ENCODE results near the gene SH3D21.
A peak's percentile ranks its signal among the peaks of the same experiment; 100 is the strongest.

Gene SH3D21

GRCh38 chr1:36306210-36306901 lies at the start of gene SH3D21:
SH3D21 (plus strand) TSS chr1:36306368; CDS start chr1:36306421, 53 bp downstream.
- peak; percentile 66 for DNase-seq (ENCODE audit: low spot score)

DNA sequence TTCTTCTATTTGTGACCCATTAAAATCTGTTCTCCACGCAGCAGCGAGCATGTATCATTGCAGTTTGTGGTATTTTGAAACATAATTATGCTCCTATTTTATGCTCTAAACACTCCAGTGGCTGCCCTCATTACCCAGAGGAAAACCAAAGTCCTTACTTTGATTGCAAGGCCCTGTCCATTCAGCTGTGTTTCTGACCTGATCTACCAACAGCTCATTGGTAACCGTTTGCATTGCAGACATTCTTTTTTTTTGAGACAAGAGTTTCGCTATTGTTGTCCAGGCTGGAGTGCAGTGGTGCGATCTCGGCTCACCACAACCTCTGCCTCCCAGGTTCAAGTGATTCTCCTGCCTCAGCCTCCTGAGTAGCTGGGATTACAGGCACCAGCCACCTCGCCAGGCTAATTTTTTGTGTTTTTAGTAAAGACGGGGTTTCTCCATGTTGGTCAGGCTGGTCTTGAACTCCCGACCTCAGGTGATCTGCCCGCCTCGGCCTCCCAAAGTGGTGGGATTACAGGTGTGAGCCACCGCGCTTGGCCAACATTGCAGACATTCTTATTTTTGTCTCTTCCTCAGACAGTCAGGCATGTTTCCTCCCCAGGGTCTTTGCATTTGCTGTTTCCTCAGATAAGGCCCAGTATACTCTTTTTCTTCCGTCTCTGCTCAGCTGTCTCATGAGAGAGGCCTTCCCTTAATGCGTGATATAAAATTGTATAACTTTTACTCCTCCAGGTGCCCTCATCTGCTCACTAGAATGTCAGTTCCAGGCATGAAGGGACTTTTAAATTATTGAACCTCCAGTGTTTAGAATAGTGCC lies 49.4 kb upstream of the SH3D21 start:
- peak; percentile 60 for DNase-seq (ENCODE audit: low spot score)

GRCh38 chr1:36257375-36257767 lies 48.8 kb upstream of the SH3D21 start:
- DNase-seq (ENCODE audit: low spot score): peak; percentile 28

DNA sequence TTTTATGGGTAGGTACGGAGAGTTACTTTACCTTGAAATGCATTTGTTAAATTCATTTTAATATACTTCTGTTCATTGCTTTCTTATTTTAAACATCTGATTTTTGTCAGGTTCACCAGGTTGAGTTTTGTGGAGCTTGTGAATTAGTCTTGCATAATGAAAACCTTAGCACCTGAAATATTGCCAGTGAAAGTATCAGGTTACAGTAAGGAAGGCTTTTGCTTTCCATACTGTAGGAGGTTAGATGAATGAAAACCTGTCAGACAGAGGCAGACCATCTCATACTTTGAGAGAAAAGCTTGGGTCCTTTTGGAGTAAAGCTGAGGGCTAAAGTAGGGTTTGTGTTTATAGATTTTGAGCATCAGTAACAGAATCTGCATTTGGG lies 47.2 kb upstream of the SH3D21 start:
- no peak for DNase-seq (ENCODE audit: low spot score)

DNA sequence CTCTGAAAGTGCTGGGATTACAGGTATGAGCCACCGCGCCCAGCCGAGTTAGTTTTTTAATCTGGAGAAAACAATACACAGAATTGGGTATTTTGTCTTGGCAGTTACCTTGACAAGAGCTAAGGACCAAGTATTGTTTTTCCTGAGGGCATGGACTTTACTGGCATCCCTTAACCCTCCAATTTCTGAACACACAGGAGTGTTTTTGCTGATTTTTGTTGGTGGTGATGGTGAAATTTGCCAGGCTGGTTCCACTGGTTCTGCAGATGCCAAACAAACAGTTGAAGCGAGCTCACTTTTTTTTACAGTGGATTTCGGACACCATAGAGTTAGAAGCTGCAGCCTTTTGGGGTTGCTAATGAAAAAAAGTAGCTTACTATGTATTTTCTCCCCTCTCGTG lies 37.2 kb upstream of the SH3D21 start:
- no peak for DNase-seq (ENCODE audit: low spot score)

GRCh38 chr1:36269408-36269838 lies 36.7 kb upstream of the SH3D21 start:
- DNase-seq (ENCODE audit: low spot score): no peak

DNA sequence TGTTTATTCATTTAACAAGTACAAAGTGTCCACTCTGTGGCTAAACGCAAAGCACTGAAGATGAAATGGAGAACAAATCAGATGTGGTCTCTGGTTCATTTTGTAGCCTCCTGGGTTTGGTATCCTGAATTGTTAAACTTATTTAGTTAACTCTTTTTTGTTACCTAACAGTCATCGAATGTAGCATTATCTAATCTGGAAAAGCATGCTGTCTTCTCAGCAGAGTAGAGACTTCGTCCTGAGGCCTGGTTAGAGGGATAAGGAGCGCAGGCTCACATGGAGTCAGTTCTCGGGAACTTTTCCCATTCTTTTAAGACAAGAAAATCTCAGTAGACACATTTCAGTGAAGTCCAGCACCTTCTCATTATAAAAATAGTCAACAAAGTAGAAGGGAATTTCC lies 33.1 kb upstream of the SH3D21 start:
- DNase-seq (ENCODE audit: low spot score): no peak

DNA sequence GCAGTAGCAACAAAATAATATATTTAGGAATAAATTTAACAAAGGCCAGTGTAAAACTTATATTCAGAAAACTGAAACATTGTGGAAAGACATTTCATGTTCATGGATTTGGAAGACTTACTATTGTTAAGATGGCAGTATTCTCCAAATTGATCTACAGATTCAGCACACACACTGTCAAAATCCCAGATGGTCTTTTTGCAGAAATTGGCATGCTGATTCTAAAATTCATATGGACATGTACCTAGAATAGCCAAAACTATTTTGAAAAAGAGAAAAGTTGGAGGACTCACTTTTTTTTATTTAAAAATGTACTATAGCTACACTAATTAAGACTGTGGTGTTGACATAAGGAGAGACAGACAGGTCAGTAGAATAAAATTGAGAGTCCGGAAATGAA lies 32.0 kb upstream of the SH3D21 start:
- DNase-seq (ENCODE audit: low spot score): no peak

DNA sequence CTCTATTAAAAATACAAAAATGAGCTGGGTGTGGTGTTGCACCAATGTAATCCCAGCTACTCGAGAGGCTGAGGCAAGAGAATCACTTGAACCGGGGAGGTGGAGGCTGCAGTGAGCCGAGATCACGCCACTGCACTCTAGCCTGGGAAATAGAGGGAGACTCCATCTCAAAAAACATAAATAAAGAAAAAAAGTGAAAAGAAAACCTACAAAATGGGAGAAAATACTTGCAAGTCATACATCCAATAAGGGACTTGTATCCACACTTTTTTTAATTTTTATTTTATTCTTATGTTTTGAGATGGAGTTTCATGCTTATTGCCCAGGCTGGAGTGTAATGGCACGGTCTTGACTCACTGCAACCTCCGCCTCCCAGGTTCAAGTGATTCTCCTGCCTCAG lies 29.5 kb upstream of the SH3D21 start:
- DNase-seq (ENCODE audit: low spot score): no peak

DNA sequence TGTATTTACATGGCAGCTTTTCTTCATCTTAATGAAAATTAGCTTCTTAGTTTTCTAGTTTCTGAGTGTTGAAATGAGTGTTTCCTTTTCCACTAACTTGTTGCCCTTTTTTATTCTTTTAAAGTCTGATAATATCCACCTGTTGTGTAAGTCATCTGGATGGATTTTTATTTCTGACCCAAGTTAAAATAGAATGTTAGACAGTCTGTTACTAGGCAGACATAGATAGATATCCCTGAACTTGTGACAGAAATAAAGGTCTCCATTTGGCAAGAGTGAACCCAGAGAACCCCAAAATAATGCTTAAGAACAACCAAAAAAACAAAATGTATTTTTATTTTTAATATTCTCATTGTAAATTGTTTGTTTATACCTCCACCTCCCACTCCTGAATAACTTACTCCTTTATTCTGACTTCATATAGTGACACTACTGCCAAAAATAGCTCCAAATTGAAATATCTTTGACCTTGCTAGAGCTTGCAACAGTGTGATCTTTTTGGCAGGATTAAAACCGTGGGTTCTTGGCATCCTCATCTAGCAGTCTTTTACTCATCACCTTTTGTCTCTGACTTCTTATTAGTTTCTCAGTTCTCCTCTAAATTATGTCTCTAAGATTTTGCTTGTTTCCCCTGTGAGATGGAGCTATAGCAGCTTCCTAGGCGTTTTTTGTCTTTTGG lies 26.9 kb upstream of the SH3D21 start:
- DNase-seq (ENCODE audit: low spot score): no peak

DNA sequence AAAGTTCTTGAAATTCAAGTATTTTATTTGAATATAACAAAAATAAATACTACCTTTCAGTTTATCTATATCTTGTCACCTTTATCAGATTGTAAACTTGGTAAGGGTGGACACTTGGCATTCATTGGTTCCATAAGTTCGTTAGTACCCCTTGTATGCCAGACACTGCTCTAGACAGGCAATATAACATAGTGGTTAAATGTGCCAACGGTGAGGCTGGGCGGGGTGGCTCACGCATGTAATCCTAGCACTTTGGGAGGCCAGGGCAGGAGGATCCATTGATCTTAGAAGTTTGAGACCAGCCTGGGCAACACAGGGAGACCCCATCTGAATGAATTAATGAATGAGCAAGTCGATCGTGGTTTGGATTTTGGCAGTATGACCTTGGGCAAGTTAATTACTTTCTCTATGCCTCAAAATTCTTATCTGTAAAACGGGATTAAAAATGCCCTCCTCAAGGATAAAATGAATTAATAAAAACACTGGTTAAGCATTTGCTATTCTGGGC lies 26.3 kb upstream of the SH3D21 start:
- no peak for DNase-seq (ENCODE audit: low spot score)

- DNase-seq (ENCODE audit: low spot score): no peak
Measured at GRCh38 chr1:36284061-36284460, 22.1 kb upstream of the SH3D21 start.

DNA sequence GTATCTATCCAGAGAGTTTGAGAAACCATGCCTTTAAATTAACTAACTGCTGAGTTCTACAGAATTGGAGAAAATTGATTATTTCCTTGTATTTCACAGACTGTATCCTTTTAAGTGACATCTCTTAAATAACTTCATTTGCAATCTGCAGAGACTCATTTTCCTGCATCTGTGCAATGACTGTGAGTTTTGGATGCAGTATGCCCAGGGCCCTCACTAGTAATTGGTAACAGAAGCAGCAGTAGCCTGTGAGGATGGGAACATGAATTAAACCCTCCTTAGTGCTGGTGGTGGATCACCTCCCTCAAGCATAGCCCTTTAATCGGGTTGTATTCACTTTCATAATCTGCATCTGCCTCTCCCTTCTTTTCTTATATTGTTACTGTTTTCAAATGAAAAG lies 21.7 kb upstream of the SH3D21 start:
- no peak for DNase-seq (ENCODE audit: low spot score)

GRCh38 chr1:36285443-36286101 lies 20.6 kb upstream of the SH3D21 start:
- peak; percentile 83 for DNase-seq (ENCODE audit: low spot score)

DNA sequence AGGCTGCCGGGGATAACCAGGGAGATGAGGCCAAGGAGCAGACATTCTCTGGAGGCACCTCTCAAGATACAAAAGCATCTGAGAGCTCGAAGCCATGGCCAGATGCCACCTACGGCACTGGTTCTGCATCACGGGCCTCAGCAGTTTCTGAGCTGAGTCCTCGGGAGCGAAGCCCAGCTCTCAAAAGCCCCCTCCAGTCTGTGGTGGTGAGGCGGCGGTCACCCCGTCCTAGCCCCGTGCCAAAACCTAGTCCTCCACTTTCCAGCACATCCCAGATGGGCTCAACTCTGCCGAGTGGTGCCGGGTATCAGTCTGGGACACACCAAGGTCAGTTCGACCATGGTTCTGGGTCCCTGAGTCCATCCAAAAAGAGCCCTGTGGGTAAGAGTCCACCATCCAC lies 19.4 kb upstream of the SH3D21 start:
- DNase-seq (ENCODE audit: low spot score): no peak

DNA sequence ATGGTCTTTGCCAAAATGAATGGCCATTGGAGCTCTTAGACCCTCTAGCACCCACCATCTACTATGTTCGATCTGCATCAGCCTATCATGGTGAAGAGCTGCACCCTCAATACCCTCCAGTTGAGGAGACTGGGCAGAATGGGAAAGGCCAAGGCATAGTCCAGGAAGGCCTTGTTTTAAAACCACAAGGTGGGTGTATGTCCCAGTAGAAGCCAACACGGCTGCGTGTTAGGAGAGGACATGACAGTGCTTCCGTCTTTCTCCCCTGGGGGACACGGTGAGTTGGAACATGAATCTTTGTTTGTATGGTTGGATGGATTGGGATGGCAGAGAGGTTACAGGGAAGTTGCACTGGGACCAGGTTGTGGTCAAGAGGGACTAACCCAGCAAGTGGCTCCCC lies 18.6 kb upstream of the SH3D21 start:
- no peak for DNase-seq (ENCODE audit: low spot score)

GRCh38 chr1:36295390-36295789 lies 10.8 kb upstream of the SH3D21 start:
- no peak for DNase-seq (ENCODE audit: low spot score)

GRCh38 chr1:36297062-36297461 lies 9.1 kb upstream of the SH3D21 start:
- DNase-seq (ENCODE audit: low spot score): no peak

GRCh38 chr1:36298640-36299039 lies 7.5 kb upstream of the SH3D21 start:
- DNase-seq (ENCODE audit: low spot score): no peak

- no peak for DNase-seq (ENCODE audit: low spot score)
Measured at GRCh38 chr1:36300526-36300925, 5.6 kb upstream of the SH3D21 start.

- no peak for DNase-seq (ENCODE audit: low spot score)
Measured at GRCh38 chr1:36301220-36301619, 4.9 kb upstream of the SH3D21 start.

DNA sequence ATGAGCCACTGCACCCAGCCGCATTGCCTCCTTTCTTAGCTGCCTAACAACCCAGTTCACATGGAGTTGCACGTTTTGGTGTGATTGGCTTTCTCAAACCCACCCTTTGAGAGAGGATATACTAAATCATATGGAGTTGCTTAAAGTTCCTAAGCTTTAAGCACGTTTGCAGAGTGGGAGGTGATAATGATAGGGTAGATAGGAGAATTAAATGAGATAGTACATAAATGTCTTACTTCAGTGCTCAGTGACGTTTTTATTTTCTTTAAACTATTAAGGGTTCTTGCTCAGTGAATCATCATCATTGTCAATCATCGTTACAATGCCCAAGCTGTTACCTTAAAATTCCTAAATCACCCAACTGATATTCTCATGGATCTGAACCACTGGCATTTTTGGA lies 2.9 kb upstream of the SH3D21 start:
- no peak for DNase-seq (ENCODE audit: low spot score)

Data from germinal center (tissue), 1 donor.